GM18498 (cell line): ENCODE measurements around the gene TMEM108.

Source experiments
- ATAC-seq: cut with Tn5 transposase; IDR thresholded peaks from one replicate; pipeline ENCODE4 v1.9.1; 2021; ENCODE audit warnings: mild to moderate bottlenecking, moderate library complexity; ENCODE audit not compliant: unreplicated experiment

The TMEM108 gene

GRCh38 chr3:133053532-133053931 lies 15.3 kb downstream of the TMEM108 start:
- no peak for ATAC-seq

GRCh38 chr3:133054586-133054985 lies 16.4 kb downstream of the TMEM108 start:
- no peak for ATAC-seq

- no peak for ATAC-seq
Observed at GRCh38 chr3:133055339-133055738, 17.1 kb downstream of the TMEM108 start.

GRCh38 chr3:133058243-133058642 lies 20.1 kb downstream of the TMEM108 start:
- no peak for ATAC-seq

GRCh38 chr3:133058831-133059230 lies 20.6 kb downstream of the TMEM108 start:
- no peak for ATAC-seq

- ATAC-seq = no peak
Observed at GRCh38 chr3:133065193-133065961, 27.2 kb downstream of the TMEM108 start.

- ATAC-seq = no peak
Observed at GRCh38 chr3:133066026-133066425, 27.8 kb downstream of the TMEM108 start.

- ATAC-seq = no peak
Observed at GRCh38 chr3:133069556-133070286, 31.5 kb downstream of the TMEM108 start.

GRCh38 chr3:133074977-133075376 lies 36.8 kb downstream of the TMEM108 start:
- ATAC-seq = no peak

GRCh38 chr3:133077688-133078087 lies 39.5 kb downstream of the TMEM108 start:
- ATAC-seq = no peak

GRCh38 chr3:133079621-133080020 lies 41.4 kb downstream of the TMEM108 start:
- ATAC-seq = no peak

- ATAC-seq = no peak
Observed at GRCh38 chr3:133081016-133081415, 42.8 kb downstream of the TMEM108 start.

- ATAC-seq = no peak
Observed at GRCh38 chr3:133083395-133083794, 45.2 kb downstream of the TMEM108 start.

- ATAC-seq = no peak
Observed at GRCh38 chr3:133089906-133090485, 51.8 kb downstream of the TMEM108 start.

GRCh38 chr3:133092681-133093080 lies 54.5 kb downstream of the TMEM108 start:
- ATAC-seq = no peak

GRCh38 chr3:133093366-133093765 lies 55.2 kb downstream of the TMEM108 start:
- no peak for ATAC-seq

- no peak for ATAC-seq
Observed at GRCh38 chr3:133096900-133097613, 58.9 kb downstream of the TMEM108 start.

GRCh38 chr3:133103706-133104105 lies 65.5 kb downstream of the TMEM108 start:
- ATAC-seq = no peak

GRCh38 chr3:133106169-133106568 lies 68.0 kb downstream of the TMEM108 start:
- no peak for ATAC-seq

- ATAC-seq = no peak
Observed at GRCh38 chr3:133112666-133113065, 74.5 kb downstream of the TMEM108 start.

- no peak for ATAC-seq
Observed at GRCh38 chr3:133113526-133113925, 75.3 kb downstream of the TMEM108 start.
